HepG2 (cell line): Measurements from ENCODE around the gene CDK11A. TPM values are rescaled to one million over a fixed set of nuclear protein-coding genes. Genes with fewer than 3 reads are reported as not detected.

Source experiments
- ISX ChIP-seq: sonication (generic); formaldehyde crosslinking; conservative IDR thresholded peaks from 2 replicates; pipeline ENCODE4 v1.5.0; 2020; ENCODE audit warnings: missing genetic modification reagents
- SOX6 ChIP-seq, 2 experiments: fragments of 450-650 bp in 1 of 2; sonication (generic) in 1 of 2; formaldehyde crosslinking in 1 of 2; IDR thresholded peaks; 2 replicates each; pipeline versions ENCODE4 v1.4.0 to v1.6.1; 2017 to 2020; ENCODE audit warnings: antibody characterized with exemption in 1 of 2, mild to moderate bottlenecking in 1 of 2, missing genetic modification reagents in 1 of 2
- THYN1 ChIP-seq: sonication (generic); formaldehyde crosslinking; IDR thresholded peaks from 2 replicates; pipeline ENCODE4 v1.8.1; 2023; ENCODE audit warnings: low read depth, mild to moderate bottlenecking, moderate library complexity, missing genetic modification reagents, borderline replicate concordance
- ZMAT3 ChIP-seq: sonication (generic); formaldehyde crosslinking; conservative IDR thresholded peaks from 2 replicates; pipeline ENCODE4 v1.7.0; 2021; ENCODE audit warnings: missing genetic modification reagents
- ZNF33A ChIP-seq: sonication (generic); formaldehyde crosslinking; IDR thresholded peaks from 2 replicates; pipeline ENCODE4 v1.5.1; 2020; ENCODE audit warnings: missing genetic modification reagents, mild to moderate bottlenecking, moderate library complexity, borderline replicate concordance
- ZNF660 ChIP-seq: sonication (generic); formaldehyde crosslinking; IDR thresholded peaks from 2 replicates; pipeline ENCODE4 v1.5.1; 2020; ENCODE audit warnings: mild to moderate bottlenecking, low read depth, missing genetic modification reagents, borderline replicate concordance
- ZNF737 ChIP-seq: sonication (generic); formaldehyde crosslinking; IDR thresholded peaks from 2 replicates; pipeline ENCODE4 v1.5.0; 2020; ENCODE audit warnings: missing genetic modification reagents, mild to moderate bottlenecking, borderline replicate concordance
- polyA plus RNA-seq, 8 experiments: library from polyadenylated mRNA; depleted of rRNA in 3 of 8; stranded (reverse) in 7 of 8; unstranded in 1 of 8; fragments of >200 nt; fragmentation: Illumina TruSeq in 4 of 8; extraction: Trizol in 4 of 8; gene quantifications; 2 replicates each; pipeline versions ENCODE4 v1.2.1 to v1.2.3, GENCODE V29; 2011 to 2016; ENCODE audit warnings: low read depth in 4 of 8, missing spikeins in 1 of 8, mixed read lengths in 1 of 8; ENCODE audit not compliant: insufficient read depth in 1 of 8
- total RNA-seq, 5 experiments: library from RNA; depleted of rRNA; stranded (reverse); fragments of >200 nt; fragmentation: Illumina TruSeq; extraction: Trizol; gene quantifications; 2 replicates each; pipeline ENCODE4 v1.2.3, GENCODE V29; 2016; ENCODE audit warnings: low read depth in 1 of 5
- TF ChIP-seq, protein P1 (sequence below): sonication (generic); formaldehyde crosslinking; IDR thresholded peaks from 2 replicates; pipeline ENCODE4 v1.5.0; 2020; ENCODE audit warnings: missing genetic modification reagents
- TF ChIP-seq, protein P2 (sequence below): IDR thresholded peaks from 2 replicates; pipeline ENCODE4 v1.6.1; 2016; ENCODE audit warnings: missing genetic modification reagents, missing compliant biosample characterization
- TF ChIP-seq, protein P3 (sequence below): IDR thresholded peaks from 2 replicates; pipeline ENCODE4 v1.6.1; 2016; ENCODE audit warnings: low read depth
- TF ChIP-seq, protein P4 (sequence below): sonication (generic); formaldehyde crosslinking; IDR thresholded peaks from 2 replicates; pipeline ENCODE4 v1.4.0; 2020; ENCODE audit warnings: missing genetic modification reagents
- TF ChIP-seq, protein P5 (sequence below): sonication (generic); formaldehyde crosslinking; IDR thresholded peaks from 2 replicates; pipeline ENCODE4 v1.9.0; 2021; ENCODE audit warnings: missing genetic modification reagents, borderline replicate concordance
- TF ChIP-seq, protein P6 (sequence below): sonication (generic); formaldehyde crosslinking; IDR thresholded peaks from 2 replicates; pipeline ENCODE4 v1.4.0; 2020; ENCODE audit warnings: low read depth, mild to moderate bottlenecking, missing genetic modification reagents

CDK11A gene
- total and polyA plus RNA-seq, 2 of the 13 experiments (the other 11 are each of a cell fraction or from before 2014, with no cell fraction given), result 11.2 to 17.9 TPM

DNA sequence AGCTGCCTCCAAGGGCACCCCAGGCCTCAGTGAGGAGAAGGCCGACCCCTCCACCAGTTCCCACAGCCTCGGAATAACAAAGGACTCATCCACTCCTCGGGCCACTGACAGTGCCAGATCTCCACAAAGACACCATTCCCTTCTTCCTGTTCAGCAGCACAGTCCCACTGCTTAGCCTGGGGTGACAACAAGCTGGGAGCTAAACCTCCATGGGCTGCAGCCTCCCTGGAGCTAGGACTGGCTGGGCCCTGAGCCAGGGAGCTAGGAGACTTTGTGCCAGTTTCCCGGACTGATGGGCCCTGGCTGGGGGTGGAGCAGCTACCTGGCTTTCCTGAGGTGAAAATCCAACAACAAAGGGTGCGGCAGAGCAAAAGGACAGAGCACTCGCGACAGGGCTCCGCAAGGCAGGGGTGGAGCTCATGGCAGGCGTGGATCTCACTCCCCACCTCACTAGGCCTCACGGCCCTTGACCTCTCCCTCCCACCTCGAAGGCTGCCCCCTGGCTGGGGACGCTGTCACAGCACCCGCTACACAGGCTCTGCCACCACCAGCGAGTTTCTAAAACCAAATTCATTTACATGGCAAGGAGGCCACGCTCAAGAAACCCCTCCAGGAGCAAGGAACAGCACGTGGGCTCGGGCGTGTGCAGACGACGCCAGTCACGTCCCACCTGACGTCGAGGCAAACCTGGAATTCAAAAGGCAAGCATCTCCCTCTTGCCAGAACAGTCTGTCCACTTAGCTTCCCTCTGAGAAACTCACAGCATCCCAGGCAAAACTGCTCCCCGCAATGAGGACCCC, 45.4 kb downstream of the CDK11A start (continued):
- TF ChIP-seq, protein P1, sequence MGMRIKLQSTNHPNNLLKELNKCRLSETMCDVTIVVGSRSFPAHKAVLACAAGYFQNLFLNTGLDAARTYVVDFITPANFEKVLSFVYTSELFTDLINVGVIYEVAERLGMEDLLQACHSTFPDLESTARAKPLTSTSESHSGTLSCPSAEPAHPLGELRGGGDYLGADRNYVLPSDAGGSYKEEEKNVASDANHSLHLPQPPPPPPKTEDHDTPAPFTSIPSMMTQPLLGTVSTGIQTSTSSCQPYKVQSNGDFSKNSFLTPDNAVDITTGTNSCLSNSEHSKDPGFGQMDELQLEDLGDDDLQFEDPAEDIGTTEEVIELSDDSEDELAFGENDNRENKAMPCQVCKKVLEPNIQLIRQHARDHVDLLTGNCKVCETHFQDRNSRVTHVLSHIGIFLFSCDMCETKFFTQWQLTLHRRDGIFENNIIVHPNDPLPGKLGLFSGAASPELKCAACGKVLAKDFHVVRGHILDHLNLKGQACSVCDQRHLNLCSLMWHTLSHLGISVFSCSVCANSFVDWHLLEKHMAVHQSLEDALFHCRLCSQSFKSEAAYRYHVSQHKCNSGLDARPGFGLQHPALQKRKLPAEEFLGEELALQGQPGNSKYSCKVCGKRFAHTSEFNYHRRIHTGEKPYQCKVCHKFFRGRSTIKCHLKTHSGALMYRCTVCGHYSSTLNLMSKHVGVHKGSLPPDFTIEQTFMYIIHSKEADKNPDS (CRISPR knock-in tag), result no peak
- TF ChIP-seq, protein P2, sequence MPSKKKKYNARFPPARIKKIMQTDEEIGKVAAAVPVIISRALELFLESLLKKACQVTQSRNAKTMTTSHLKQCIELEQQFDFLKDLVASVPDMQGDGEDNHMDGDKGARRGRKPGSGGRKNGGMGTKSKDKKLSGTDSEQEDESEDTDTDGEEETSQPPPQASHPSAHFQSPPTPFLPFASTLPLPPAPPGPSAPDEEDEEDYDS (CRISPR knock-in tag), result peak; percentile 47; the same call in 1 of the 2 replicates
- TF ChIP-seq ZNF660 (CRISPR knock-in tag), result no peak
- TF ChIP-seq, protein P3, sequence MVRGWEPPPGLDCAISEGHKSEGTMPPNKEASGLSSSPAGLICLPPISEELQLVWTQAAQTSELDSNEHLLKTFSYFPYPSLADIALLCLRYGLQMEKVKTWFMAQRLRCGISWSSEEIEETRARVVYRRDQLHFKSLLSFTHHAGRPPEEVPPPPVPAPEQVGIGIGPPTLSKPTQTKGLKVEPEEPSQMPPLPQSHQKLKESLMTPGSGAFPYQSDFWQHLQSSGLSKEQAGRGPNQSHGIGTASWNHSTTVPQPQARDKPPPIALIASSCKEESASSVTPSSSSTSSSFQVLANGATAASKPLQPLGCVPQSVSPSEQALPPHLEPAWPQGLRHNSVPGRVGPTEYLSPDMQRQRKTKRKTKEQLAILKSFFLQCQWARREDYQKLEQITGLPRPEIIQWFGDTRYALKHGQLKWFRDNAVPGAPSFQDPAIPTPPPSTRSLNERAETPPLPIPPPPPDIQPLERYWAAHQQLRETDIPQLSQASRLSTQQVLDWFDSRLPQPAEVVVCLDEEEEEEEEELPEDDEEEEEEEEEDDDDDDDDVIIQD (CRISPR knock-in tag), result 0 out of 2 replicates have a peak, but pooled peaks have one; percentile 27
- TF ChIP-seq, protein P4, sequence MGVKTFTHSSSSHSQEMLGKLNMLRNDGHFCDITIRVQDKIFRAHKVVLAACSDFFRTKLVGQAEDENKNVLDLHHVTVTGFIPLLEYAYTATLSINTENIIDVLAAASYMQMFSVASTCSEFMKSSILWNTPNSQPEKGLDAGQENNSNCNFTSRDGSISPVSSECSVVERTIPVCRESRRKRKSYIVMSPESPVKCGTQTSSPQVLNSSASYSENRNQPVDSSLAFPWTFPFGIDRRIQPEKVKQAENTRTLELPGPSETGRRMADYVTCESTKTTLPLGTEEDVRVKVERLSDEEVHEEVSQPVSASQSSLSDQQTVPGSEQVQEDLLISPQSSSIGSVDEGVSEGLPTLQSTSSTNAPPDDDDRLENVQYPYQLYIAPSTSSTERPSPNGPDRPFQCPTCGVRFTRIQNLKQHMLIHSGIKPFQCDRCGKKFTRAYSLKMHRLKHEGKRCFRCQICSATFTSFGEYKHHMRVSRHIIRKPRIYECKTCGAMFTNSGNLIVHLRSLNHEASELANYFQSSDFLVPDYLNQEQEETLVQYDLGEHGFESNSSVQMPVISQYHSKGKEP (CRISPR knock-in tag), result no peak
- TF ChIP-seq, protein P5, sequence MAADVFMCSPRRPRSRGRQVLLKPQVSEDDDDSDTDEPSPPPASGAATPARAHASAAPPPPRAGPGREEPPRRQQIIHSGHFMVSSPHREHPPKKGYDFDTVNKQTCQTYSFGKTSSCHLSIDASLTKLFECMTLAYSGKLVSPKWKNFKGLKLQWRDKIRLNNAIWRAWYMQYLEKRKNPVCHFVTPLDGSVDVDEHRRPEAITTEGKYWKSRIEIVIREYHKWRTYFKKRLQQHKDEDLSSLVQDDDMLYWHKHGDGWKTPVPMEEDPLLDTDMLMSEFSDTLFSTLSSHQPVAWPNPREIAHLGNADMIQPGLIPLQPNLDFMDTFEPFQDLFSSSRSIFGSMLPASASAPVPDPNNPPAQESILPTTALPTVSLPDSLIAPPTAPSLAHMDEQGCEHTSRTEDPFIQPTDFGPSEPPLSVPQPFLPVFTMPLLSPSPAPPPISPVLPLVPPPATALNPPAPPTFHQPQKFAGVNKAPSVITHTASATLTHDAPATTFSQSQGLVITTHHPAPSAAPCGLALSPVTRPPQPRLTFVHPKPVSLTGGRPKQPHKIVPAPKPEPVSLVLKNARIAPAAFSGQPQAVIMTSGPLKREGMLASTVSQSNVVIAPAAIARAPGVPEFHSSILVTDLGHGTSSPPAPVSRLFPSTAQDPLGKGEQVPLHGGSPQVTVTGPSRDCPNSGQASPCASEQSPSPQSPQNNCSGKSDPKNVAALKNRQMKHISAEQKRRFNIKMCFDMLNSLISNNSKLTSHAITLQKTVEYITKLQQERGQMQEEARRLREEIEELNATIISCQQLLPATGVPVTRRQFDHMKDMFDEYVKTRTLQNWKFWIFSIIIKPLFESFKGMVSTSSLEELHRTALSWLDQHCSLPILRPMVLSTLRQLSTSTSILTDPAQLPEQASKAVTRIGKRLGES (CRISPR knock-in tag), result no peak
- no peak for TF ChIP-seq ZNF737 (CRISPR knock-in tag)
- TF ChIP-seq THYN1 (CRISPR knock-in tag), result no peak
- TF ChIP-seq ISX, result no peak
- TF ChIP-seq ZNF33A (CRISPR knock-in tag), result no peak
- TF ChIP-seq, protein P6, sequence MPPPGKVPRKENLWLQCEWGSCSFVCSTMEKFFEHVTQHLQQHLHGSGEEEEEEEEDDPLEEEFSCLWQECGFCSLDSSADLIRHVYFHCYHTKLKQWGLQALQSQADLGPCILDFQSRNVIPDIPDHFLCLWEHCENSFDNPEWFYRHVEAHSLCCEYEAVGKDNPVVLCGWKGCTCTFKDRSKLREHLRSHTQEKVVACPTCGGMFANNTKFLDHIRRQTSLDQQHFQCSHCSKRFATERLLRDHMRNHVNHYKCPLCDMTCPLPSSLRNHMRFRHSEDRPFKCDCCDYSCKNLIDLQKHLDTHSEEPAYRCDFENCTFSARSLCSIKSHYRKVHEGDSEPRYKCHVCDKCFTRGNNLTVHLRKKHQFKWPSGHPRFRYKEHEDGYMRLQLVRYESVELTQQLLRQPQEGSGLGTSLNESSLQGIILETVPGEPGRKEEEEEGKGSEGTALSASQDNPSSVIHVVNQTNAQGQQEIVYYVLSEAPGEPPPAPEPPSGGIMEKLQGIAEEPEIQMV (CRISPR knock-in tag), result peak; percentile 36; the same call in 1 of the 2 replicates
- 0 out of 2 replicates have a peak, but pooled peaks have one; percentile 49 for TF ChIP-seq ZMAT3 (CRISPR knock-in tag)
- TF ChIP-seq SOX6 (IDR thresholded peaks at IDR 0.05), result no peak
- peak; percentile 86 for TF ChIP-seq SOX6 (CRISPR knock-in tag; IDR thresholded peaks at IDR 0.05)
